HG02840 (cell line): Measurements from ENCODE around the gene GJA4.

Experiments
- ATAC-seq: cut with Tn5 transposase; IDR thresholded peaks from one replicate; pipeline ENCODE4 v1.9.1; 2021; ENCODE audit warnings: mild to moderate bottlenecking, moderate library complexity, moderate number of reproducible peaks; ENCODE audit not compliant: unreplicated experiment, low FRiP score

Gene GJA4

GRCh38 chr1:34827341-34827941 is 34.6 kb downstream of the GJA4 start:
- ATAC-seq: no peak

DNA sequence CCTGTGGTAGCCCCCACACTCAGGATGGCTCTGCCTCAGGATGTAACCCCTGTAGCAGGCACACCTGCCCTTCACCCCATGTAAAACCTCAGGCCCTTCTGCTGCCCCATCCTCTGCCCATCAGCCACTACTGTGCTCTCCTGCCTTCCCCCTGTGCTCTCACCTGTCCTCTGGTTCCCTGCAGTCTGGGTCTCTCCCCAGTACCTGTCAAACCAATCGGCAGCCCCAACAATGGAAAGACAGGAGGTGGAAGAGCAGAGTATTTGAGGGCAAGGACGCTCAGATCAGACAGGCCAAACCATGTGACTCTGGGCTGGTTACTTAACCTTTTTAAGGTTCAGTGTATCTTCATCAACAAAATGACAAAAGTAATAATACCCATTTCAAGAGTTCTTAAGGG is 35.8 kb downstream of the GJA4 start:
- ATAC-seq: no peak

- ATAC-seq: no peak
Observed at GRCh38 chr1:34829250-34829649, 36.5 kb downstream of the GJA4 start.

DNA sequence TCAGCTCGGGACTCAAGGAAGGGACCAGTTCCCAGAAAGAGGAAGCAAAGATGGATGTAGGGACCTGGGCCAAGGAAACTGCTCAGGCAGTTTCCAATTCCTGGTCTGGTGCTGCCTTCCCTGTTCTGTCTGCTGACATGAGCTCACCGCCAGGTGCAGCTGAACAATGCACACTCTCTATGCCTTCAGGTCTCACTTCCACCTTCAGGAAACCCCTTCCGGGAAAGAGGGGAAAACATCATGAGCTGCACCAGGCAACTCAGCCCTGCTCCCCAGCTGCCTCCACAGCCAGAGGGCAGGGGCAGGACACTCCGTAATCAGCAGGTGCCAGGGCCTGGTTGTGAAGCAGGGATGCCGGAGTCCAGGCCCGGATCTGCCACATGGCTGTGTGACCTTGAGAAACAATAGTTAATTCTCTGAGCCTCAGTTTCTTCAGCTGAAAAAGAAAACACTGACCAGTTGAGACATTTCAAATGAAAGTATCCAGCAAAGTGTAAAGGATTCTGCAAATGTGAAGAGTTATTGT is 39.0 kb downstream of the GJA4 start:
- ATAC-seq: no peak

DNA sequence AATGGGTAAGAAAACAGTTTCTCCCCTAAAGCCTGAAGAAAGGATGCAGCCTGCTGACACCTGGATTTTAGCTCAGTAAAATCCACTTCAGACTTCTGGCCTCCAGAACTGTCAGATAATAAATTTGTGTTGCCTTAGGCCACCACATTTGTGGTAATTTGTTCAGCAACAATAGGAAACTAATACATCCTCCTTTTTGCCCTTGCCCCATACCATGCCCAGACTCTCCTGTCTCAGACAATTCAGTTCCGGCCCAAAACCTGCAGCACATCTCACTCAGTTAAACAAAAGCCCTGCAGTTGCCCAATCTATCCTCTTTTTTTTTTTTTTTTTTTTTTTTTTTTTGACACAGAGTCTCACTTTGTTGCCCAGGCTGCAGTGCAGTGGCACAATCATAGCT is 40.9 kb downstream of the GJA4 start:
- no peak for ATAC-seq

DNA sequence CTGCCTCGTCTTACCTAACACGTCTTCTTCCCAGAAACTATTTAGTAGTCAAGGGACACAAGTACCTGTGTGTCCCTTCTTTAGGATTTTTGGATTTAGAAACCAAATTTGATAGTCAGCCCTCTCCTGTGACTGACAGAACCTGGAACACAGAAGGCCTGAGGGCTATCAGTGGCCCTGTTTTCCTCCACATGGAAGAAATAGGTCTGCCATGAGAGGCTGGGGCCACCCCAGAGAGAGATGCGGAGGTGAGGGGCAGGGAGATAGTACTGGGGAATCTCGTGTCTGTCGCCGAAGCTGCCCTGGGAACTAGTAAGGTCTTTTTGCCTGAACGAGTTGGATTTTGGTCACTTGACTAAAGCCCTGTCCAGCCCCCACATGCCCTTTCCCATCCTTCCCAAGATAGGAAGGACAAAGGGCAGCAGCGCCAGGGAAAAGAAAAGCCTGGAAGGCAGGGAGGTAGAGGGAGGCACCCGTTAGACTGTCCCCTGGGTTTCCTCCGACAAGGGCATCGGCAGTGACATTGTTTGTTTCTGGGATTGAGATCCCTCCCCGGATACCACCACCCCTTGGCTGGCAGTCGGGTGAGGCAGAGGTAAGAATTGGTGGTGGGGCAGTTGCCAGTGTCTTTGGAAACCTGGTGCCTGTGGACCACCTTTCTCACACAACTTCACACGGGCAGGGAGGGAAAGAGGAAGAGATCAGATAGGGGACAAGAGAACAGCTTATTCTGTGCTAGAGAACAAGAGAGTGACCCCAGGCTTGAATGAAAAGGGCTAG is 46.9 kb downstream of the GJA4 start:
- ATAC-seq: no peak

DNA sequence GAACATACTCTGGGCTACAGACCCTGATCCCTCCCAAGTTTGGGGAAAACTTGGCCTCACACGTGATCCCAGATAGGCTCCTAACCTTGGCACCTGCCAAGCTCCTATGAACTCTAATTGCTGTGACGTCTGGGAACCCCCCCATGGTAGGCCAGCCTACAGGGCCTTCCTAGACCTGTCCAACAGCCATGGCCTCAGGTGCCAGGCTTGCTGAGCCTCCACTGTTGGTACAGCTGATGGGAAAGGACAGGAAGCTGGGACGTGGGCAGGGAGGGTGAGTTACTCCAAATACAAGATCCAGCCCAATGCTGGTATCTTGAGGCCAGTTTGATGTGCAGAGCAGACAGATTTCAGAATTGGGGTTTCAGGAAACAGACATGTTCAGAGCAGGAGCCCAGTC is 47.6 kb downstream of the GJA4 start:
- ATAC-seq: no peak

GRCh38 chr1:34842073-34842472 is 49.3 kb downstream of the GJA4 start:
- ATAC-seq: no peak

DNA sequence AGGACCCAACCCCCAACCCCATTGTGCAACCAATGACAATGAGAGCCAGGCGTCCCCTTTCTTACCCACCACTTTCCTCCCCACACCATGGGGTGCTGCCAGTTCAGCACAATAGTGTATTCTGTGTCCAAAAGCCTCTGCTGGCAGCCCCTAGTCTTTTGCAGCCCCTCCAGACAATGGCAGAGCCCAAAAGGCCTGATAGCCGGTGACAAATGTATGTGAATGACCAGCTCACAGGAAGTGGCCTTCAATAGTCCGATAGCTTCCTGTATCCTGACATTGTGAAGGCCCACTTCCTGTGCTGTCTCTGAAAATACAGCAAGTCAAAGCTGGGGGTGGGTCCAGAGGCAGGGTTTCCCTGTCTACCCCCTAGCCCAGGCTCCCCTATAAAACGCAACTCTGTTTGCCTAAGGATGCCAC is 50.2 kb downstream of the GJA4 start:
- no peak for ATAC-seq

DNA sequence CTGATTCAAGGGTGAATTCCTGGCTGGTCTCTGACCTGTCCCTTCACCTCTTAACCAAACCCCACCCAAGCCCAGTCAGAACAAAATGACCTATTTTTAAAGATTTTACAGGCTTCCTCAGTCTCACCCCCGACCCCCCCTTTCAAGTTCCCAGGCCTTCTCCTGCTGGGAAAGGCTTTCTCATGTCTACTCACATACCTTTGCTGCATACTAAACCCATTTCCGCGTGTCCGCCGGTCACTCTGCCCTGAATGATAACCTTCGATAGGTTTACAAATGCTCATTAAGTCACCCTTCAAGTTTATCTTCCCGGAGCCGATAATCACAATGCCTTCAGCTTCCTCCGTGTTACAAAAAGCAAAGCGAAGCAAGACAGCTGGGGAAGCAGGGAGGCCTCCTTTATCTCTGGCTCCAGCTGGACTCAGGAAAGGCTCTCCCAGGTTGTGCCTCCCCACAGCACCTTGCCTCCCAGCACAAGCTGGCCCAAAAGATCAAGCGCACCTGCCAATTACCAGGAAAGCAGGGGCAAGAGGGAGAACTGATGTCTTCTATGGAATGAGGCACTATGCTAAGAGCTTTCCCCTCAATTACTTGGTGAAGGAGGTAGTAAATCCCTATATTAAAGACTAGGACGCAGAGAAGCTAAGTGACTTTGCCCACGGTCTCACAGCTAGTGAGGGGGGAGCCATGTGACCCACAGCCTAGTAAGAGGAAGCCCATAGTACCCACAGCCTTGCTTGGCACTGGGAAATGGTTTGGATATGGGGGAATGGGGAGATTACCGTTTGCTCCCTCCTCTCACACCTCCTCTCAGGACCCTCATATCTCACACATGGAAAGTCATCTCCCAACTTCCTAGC is 50.8 kb downstream of the GJA4 start:
- no peak for ATAC-seq

- ATAC-seq: no peak
Observed at GRCh38 chr1:34844252-34844634, 51.4 kb downstream of the GJA4 start.
